NCI-H2227 (cell line): ENCODE measurements around the gene GORASP1.
"Not testable (repeated sequence)": the region's sequence is repeated elsewhere in the genome, so short reads cannot be mapped to it uniquely, and the experiment has no call there.

Experiments used
- DNase-seq: peaks from one replicate; lab custom pipeline; 2025; ENCODE audit not compliant: unreplicated experiment; lab: John Stamatoyannopoulos, UW

Gene GORASP1

DNA sequence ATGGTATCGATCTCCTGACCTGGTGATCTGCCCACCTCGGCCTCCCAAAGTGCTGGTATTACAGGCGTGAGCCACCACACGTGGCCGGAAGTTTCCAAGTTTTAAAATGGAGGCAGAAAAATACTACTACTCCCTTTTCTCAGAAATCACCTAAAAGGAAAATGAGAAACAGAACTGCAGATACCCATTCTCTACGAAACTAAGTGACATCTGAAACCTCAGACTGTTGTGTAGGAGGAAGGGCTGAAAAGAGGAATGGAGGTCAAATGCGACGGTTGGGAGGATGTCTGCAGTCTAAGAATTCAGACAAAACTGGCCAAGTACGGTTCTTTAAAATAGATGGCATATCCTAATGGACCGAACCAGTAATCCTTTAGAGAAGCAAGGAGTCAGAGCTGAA, 31.5 kb downstream of the GORASP1 start:
- DNase-seq = no peak

DNA sequence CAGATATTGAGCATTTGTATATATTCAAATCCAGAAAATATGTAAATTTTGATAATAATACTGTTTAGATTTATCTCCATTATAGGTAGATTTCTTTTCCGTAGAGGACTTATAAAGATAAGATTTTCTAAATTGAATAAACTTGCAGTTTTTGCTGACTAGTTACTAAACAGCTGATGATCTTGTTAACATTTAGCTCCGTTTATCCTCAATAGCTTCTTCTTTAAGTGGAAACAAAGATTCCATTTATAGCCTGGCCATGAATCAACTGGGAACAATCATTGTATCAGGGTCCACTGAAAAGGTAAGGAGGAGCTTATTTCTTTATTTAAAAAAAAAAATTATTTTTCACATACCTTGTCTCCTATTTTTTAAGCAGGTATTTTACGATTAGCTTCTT, 38.9 kb downstream of the GORASP1 start:
- no peak for DNase-seq

DNA sequence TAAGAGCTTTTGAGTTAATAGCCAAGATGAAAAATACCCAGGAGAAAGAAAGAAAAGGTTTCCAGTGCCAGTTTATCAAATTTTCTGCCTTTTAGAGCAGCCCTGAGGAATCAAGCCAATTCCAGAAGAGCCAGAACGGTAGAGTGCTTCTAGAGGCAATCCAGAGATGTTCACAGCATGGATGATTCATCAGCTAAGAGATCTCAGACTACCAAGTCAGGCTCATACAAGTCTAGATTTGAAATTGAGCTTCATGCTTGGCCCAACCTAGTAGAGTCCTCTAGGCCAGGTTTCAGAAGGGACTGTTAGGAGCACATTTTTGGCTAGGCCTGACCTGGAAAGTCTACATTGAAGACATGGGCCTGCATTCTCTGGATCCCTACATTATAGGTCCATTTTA, 40.1 kb downstream of the GORASP1 start:
- DNase-seq = no peak

DNA sequence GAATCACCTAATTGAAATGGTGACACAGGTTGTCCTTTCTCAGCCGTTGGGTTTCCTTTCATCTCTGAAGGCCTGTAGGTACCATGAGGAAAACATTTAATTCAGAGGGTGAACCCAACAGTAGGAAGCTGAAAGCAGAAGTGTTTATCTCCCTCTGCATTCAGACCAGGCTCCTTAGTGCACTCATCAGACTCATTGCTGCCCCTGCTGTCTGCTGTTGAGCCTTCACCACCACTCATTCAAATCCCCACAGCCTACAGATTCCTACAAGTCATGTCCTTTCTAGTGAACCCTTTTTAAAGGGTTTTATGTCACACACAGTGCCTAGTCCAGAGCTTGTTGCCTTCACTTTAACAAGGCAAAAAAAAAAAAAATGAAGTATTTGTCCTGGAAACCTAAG, 42.2 kb downstream of the GORASP1 start:
- DNase-seq = peak; percentile 11

DNA sequence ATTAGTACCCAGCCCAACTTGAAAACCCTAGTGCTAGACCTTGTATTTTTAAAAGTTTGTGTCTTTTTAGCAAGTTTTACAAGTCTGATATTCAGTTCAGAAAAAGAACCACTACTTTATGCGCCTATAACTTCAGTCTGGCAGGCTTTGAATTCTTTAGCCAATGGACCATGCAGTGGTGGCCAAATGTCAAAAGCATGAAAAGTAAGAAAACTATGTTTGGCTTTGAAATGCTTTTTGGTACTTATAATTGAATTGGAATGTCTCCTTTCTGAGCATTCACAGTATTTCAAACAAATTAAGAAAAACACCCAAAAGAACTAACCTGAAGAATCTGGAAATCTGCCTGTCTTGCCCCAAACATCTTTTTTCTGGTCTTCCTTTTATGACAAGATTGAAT, 42.8 kb downstream of the GORASP1 start:
- DNase-seq = no peak

DNA sequence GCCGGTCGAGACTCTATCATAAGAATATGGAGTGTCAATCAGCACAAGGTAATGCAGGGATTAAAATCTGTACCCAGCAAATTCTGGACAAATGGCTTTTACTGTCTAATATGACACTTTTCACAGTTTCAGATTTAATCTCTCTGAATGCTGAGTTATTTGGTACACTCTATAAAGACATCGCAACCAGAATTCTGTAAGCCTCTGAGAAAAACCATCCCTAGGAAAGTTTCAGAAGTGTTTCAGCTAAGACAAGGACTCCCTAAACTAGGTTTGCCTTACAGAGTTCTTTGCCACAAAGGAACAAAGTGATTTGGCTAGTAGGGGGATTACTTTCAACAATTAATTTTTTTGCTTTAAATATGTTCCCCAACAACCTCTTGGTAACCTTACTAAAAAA, 44.3 kb downstream of the GORASP1 start:
- no peak for DNase-seq

DNA sequence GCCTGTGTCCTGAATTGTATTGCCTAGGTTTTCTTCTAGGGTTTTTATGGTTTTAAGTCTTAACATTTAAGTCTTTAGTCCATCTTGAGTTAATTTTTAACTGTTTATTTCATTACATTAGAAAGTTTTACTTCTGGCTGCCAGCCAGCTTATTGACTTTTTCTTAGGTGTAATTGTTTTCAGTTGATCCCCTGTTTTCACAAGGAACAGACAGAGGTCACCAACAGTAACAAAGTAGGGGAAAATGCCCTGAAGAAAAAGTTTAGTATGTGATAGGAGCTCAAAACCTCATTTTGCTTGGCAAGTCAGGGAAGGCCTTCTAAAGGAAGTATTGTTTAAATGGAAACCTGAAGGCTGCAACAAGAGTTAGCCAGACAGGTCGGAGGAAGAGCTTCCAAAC, 45.2 kb downstream of the GORASP1 start:
- DNase-seq = no peak

DNA sequence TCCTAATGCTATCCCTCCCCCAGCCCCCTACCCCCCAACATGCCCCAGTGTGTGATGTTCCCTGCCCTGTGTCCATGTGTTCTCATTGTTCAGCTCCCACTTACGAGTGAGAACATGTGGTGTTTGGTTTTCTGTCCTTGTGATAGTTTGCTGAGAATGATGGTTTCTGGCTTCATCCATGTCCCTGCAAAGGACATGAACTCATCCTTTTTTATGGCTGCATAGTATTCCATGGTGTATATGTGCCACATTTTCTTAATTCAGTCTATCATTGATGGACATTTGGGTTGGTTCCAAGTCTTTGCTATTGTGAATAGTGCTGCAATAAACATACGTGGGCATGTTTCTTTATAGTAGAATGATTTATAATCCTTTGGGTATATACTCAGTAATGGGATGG, 46.2 kb downstream of the GORASP1 start:
- DNase-seq = not testable (repeated sequence)

DNA sequence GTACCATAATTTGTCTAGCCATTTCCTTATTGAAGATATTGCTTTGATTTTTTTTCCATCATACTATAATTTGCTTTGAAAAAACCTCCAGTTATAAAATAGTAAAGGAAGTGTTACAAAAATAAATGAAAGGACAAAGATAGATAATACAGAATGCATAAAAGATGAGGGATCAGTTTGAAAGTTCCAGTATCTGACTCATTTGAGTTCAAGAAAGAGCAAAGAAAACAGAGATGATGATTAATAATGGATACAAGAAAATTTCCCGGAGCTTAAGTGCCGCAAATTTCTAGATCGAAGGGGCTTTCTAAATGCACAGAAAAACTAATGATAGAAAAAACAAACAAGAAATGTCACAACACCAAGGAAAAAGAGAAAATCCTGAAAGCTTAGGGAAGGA, 51.3 kb downstream of the GORASP1 start:
- no peak for DNase-seq

DNA sequence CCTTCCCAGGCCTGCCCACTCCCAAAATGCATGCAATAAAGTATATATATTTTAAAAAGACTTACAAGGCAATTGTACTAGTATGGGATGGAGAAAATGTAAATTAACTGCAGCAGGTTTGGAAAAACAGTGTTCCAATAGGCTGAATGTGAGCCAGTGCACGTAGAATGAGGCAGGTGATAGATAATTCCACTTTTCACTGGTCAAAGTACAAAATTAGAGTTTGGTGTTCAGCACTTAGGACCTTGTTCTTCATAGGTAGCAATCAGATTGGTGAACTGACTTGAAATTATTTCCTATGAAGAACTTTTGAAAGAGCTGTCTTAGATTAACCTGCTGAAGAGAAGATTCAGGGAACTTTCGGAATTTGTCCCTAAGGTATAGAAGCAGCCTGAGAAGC, 53.7 kb downstream of the GORASP1 start:
- DNase-seq = no peak

DNA sequence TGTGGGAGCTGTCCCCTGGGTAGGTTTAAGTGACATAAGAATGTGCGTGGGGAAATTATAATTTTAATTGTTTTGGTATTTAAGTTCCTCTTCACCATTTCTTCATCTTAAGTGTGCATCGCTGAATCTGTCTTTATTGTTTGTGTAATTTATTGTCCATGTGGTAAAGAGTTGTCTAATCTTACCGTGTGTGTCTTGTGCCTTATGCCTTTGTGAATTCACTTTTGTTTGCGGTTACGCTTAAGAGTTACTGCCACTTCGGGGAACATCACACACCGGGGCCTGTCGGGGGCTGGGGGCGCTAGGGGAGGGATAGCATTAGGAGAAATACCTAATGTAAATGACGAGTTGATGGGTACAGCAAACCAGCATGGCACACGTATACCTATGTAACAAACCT, 54.8 kb downstream of the GORASP1 start:
- no peak for DNase-seq

DNA sequence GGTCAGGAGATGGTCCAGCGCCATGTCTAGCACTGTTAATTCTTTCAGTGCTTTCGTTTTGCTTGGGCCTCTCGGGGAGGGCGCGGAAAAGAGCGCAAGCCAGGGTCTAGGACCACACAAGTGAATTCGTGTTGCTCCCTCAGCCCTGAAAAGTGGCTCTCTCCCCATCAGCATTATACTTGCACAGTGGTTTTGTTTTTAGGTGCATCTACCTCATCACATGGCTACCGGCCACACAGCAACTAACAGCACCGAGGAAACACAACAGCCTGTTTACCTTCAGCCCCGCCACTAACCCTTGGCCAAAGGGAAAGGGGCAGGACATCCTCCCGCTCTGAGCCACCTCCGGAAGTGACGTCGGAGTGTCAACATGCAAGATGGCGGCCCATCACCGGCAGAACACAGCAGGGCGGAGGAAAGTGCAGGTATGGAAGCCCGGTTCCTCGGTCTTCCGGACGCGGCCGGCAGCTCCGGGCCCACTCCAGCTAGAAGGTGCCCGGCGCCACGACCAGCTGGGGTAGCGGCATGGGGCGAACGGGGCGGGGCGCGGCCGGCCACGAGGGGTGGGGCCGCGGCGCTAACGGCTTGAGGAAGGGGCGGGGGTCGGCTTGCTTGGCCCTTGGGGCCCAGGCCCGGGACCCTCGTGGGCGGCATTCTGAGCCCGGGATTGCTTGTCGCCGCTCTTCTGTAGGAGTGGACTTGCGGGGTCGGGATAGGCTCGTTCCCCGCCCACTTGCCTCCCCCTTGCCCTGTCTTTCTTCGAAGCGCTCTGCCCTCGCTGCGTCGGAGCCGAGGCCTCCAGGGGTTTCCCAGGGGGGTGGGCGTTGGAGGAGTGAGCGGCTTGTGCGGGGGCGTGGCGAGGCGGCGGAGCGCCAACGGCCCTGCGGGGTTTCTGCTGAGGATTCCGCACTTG, 55.5 kb downstream of the GORASP1 start, which contains the start of the genes SCN11A and WDR48:
SCN11A (minus strand) TSS at position 296 of the 913 bp plus-strand sequence. CDS start 101,582 bp downstream, outside the sequence.
WDR48 (plus strand) TSS at position 368 of the 913 bp plus-strand sequence; CDS start at position 378, 10 bp downstream.
- peak; percentile 91 for DNase-seq

DNA sequence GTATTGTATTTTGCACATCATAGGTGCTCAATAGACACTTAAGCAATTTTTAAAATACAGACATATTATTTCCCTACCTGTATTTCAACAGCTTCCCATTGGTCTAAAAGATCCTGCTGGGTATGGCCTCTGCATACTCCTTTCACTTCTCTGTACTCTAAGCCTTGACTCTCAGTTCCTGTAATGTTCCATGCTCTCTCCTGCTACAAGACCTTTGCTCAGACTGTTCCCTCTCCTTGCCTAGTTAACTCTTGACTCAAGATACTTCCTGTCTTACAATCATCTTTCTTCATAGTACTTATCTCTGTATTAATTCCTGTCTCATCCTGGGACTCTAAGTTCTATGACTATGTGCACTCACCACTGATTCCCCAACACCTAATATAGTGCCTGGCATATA, 57.4 kb downstream of the GORASP1 start:
- DNase-seq = no peak
